Caco-2 (cell line): ENCODE results near the gene KIRREL3. TPM values are rescaled to one million over a fixed set of nuclear protein-coding genes. Genes with fewer than 3 reads are reported as not detected.

Source experiments
- BruUV-seq: library from RNA; stranded (reverse); fragments of 400-500 nt; replicated peaks from 2 replicates; lab custom pipeline; 2021; lab: Mats Ljungman, UMichigan
- CTCF ChIA-PET: fragments of 300-600 bp; sonication (Branson Sonifier 250); formaldehyde crosslinking; loops from one replicate; lab custom pipeline; 2022; ENCODE audit warnings: antibody characterized with exemption; lab: Charles Lee
- POLR2A ChIA-PET: fragments of 300-600 bp; sonication (Branson Sonifier 250); formaldehyde crosslinking; loops from one replicate; lab custom pipeline; 2022; ENCODE audit warnings: antibody characterized with exemption; lab: Charles Lee
- DNase-seq, 2 experiments: peaks; one replicate each; pipeline versions ENCODE4 v3.0.0 to v3.0.0-alpha.2; 2020 to 2022
- H3K27me3 ChIP-seq: replicated peaks from 2 replicates; pipeline ENCODE4 v1.6.0; 2011; ENCODE audit warnings: low read length; ENCODE audit not compliant: control insufficient read depth, insufficient read depth
- H3K36me3 ChIP-seq: 2 replicates; pipeline ENCODE4 v1.5.1; 2011; ENCODE audit warnings: low read length; ENCODE audit not compliant: control insufficient read depth, insufficient read depth
- H3K4me1 ChIP-seq: fragments of 250-450 bp; sonication (Bioruptor Pico); 2 replicates; pipeline ENCODE4 v1.5.1; 2020; ENCODE audit warnings: mild to moderate bottlenecking
- H3K4me3 ChIP-seq: 2 replicates; pipeline ENCODE4 v1.5.1; 2011; ENCODE audit warnings: low read depth, mild to moderate bottlenecking, control low read depth, low read length
- H3K9me3 ChIP-seq: fragments of 250-450 bp; sonication (Bioruptor Pico); 2 replicates; pipeline ENCODE4 v1.5.1; 2020; ENCODE audit warnings: mild to moderate bottlenecking, moderate library complexity
- H3K27ac Mint-ChIP-seq: one replicate; pipeline ENCODE4 v1.8.0; 2022; ENCODE audit warnings: mixed read lengths; ENCODE audit not compliant: unreplicated experiment
- H3K27me3 Mint-ChIP-seq: one replicate; pipeline ENCODE4 v1.8.0; 2022; ENCODE audit warnings: mixed read lengths; ENCODE audit not compliant: insufficient read depth, unreplicated experiment
- H3K36me3 Mint-ChIP-seq: one replicate; pipeline ENCODE4 v1.8.0; 2022; ENCODE audit warnings: mild to moderate bottlenecking, mixed read lengths; ENCODE audit not compliant: insufficient read depth, unreplicated experiment
- H3K4me1 Mint-ChIP-seq: one replicate; pipeline ENCODE4 v1.8.0; 2022; ENCODE audit warnings: low read depth, mixed read lengths; ENCODE audit not compliant: unreplicated experiment
- H3K4me3 Mint-ChIP-seq: one replicate; pipeline ENCODE4 v1.8.0; 2022; ENCODE audit warnings: mild to moderate bottlenecking, moderate library complexity, mixed read lengths; ENCODE audit not compliant: unreplicated experiment
- H3K9me3 Mint-ChIP-seq: one replicate; pipeline ENCODE4 v1.8.0; 2022; ENCODE audit warnings: mixed read lengths; ENCODE audit not compliant: unreplicated experiment
- CTCF ChIP-seq, 2 experiments: fragments of 200-600 bp in 1 of 2; IDR thresholded peaks; 1 replicate in 1 of 2; 2 replicates in 1 of 2; pipeline versions ENCODE4 v1.5.1 to v1.8.0; 2011 to 2022; ENCODE audit warnings: antibody characterized with exemption in 1 of 2, control low read depth in 1 of 2, inconsistent platforms in 1 of 2, low read depth in 1 of 2, low read length in 1 of 2, mild to moderate bottlenecking in 1 of 2, moderate library complexity in 1 of 2; ENCODE audit not compliant: insufficient read depth in 1 of 2, severe bottlenecking in 1 of 2, unreplicated experiment in 1 of 2
- intact Hi-C: fragments of 100-400 bp; cut with micrococcal nuclease; formaldehyde crosslinking; loops from one replicate; pipeline ENCODE4 v1.10.0; 2022; ENCODE audit not compliant: unreplicated experiment
- total RNA-seq: library from RNA; stranded (reverse); gene quantifications from 2 replicates; pipeline ENCODE4 v1.2.3, GENCODE V29; 2022

Gene KIRREL3
- total RNA-seq, 1 experiment from 2014 or later, result not detected

DNA sequence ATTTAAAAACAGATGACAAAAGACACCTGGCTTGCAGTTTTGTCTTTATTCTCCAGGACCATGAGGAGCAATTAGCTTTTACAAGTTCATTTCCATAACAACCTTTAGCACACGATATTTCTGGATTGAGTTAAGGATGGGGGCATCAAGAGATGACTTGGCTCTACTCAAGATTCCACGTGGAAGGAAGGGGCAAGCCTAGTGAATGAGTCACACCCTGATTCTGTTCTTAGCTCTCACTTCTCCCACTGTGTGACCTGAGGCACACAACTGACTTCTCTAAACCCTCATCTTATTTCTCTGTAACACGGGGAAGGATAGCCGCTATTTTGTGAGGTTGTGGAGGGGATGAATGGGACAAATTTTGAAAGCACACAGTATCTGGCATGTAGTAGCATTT, 185.5 kb downstream of the KIRREL3 start:
- H3K27me3 ChIP-seq, result no peaks in the 10 kb centered on the region; the same call in 1 of the 2 replicates
- no TSS peak for BruUV-seq
- no peak for DNase-seq
- no peaks in the 10 kb centered on the region for H3K4me1 ChIP-seq
- H3K36me3 ChIP-seq, result no peaks in the 10 kb centered on the region
- H3K4me3 ChIP-seq, result no peak overlapping the region
- intact Hi-C loops, result no loop called here
- Mint-ChIP-seq H3K36me3 (no peaks in the 10 kb centered on the region), H3K27ac (no peak overlapping the region), H3K9me3 (no peaks in the 10 kb centered on the region), H3K4me1 (no peaks in the 10 kb centered on the region), H3K27me3 (peaks cover 33% of the 10 kb centered on the region), H3K4me3 (no peak overlapping the region)
- POLR2A ChIA-PET, result no interaction called here
- TF ChIP-seq CTCF (IDR thresholded peaks at IDR 0.05; ENCODE audit: insufficient read depth in 1 of 2, low read depth in 1 of 2, low read length in 1 of 2, severe bottlenecking in 1 of 2, unreplicated experiment in 1 of 2), result no peak
- no peaks in the 10 kb centered on the region for H3K9me3 ChIP-seq
- CTCF ChIA-PET, result no interaction called here

- H3K27me3 Mint-ChIP-seq, result peaks cover 15% of the 10 kb centered on the region
- no peaks in the 10 kb centered on the region for H3K36me3 ChIP-seq
- DNase-seq, result no peak
- TF ChIP-seq CTCF (IDR thresholded peaks at IDR 0.05; ENCODE audit: insufficient read depth in 1 of 2, low read depth in 1 of 2, low read length in 1 of 2, severe bottlenecking in 1 of 2, unreplicated experiment in 1 of 2), result no peak
- no peak overlapping the region for H3K4me3 Mint-ChIP-seq
- H3K4me1 ChIP-seq, result no peaks in the 10 kb centered on the region
- ChIA-PET CTCF (interaction anchor here (0.9 to 1.5 kb wide), 2 partner anchors 179 to 264 kb away, joined by 3 to 5 read pairs; no protein-coding TSS in a partner anchor), POLR2A (no interaction called here)
- H3K9me3 Mint-ChIP-seq, result no peaks in the 10 kb centered on the region
- intact Hi-C loops, result loop anchor here (1.0 kb wide), 1 partner anchor 180 kb away; no protein-coding TSS in a partner anchor
- no peak overlapping the region for H3K4me3 ChIP-seq
- H3K9me3 ChIP-seq, result no peaks in the 10 kb centered on the region
- H3K36me3 Mint-ChIP-seq, result no peaks in the 10 kb centered on the region
- BruUV-seq, result no TSS peak
- H3K27ac Mint-ChIP-seq, result no peak overlapping the region
- H3K4me1 Mint-ChIP-seq, result no peaks in the 10 kb centered on the region
- H3K27me3 ChIP-seq, result no peaks in the 10 kb centered on the region; the same call in 1 of the 2 replicates
These were observed 189.8 kb downstream of the KIRREL3 start for GRCh38 chr11:126810776-126811175.

DNA sequence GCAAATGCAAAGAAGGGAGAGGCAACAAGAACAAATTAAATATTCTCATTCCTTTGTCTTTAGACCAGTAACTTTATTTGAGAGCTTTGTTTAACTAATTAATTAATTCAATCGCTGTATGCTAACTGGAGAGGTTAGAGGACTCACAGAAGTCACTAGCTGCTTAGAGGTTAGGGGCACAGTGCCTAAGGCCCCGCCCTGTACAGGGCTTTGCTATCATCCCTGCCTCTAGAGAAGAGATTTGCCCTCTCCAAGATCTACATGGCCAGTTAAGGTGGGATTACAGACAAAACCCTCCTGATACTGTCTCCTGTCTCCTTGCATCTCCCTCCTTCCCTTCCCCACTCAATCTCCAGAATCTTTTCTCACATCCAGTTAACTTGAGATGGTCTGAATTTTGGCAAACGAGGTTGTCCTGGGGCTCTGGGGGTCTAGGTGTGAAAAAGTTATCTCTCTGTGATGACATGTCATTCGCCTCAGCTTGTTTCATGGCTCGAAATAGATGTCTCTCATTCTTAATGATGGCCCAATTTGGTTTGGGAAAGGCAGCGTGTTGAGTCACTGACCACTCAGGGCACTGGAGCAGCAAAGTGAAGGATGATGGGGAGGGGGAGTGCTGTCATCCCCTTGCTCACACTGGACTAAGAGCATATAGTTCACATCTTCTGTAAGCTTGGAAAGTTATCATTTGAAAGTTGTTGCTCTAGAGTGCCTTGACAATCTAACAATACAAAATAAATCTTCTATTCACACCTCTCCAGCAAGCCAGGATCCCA, 190.9 kb downstream of the KIRREL3 start:
- H3K27ac Mint-ChIP-seq, result no peak overlapping the region
- Histone ChIP-seq H3K4me1 (no peaks in the 10 kb centered on the region), H3K9me3 (no peaks in the 10 kb centered on the region), H3K36me3 (no peaks in the 10 kb centered on the region), H3K27me3 (no peaks in the 10 kb centered on the region; the same call in 1 of the 2 replicates), H3K4me3 (no peak overlapping the region)
- ChIA-PET CTCF (no interaction called here), POLR2A (no interaction called here)
- H3K36me3 Mint-ChIP-seq, result no peaks in the 10 kb centered on the region
- no peak for TF ChIP-seq CTCF (IDR thresholded peaks at IDR 0.05; ENCODE audit: insufficient read depth in 1 of 2, low read depth in 1 of 2, low read length in 1 of 2, severe bottlenecking in 1 of 2, unreplicated experiment in 1 of 2)
- peaks cover 14% of the 10 kb centered on the region for H3K27me3 Mint-ChIP-seq
- DNase-seq, result no peak
- H3K4me3 Mint-ChIP-seq, result no peak overlapping the region
- H3K9me3 Mint-ChIP-seq, result no peaks in the 10 kb centered on the region
- H3K4me1 Mint-ChIP-seq, result no peaks in the 10 kb centered on the region
- no TSS peak for BruUV-seq
- intact Hi-C loops, result no loop called here
